NK-92 (cell line): Measurements from ENCODE around the gene CCDC27.

Source experiments
- DNase-seq: peaks from one replicate; lab custom pipeline; 2025; ENCODE audit not compliant: unreplicated experiment; lab: John Stamatoyannopoulos, UW

CCDC27 gene

GRCh38 chr1:3752400-3752945 lies at the start of gene CCDC27:
Gene CCDC27, plus strand, starts transcription at chr1:3752450. Its CDS starts 32 bp downstream, at chr1:3752482.
- DNase-seq, result no peak

GRCh38 chr1:3702528-3702927 lies 49.7 kb upstream of the CCDC27 start:
- no peak for DNase-seq

- DNase-seq, result no peak
These were observed 49.1 kb upstream of the CCDC27 start for GRCh38 chr1:3702990-3703728.

GRCh38 chr1:3703786-3704371 lies 48.4 kb upstream of the CCDC27 start:
- DNase-seq, result no peak

GRCh38 chr1:3705341-3705950 lies 46.8 kb upstream of the CCDC27 start:
- no peak for DNase-seq

- DNase-seq, result no peak
These were observed 45.5 kb upstream of the CCDC27 start for GRCh38 chr1:3706651-3707297.

- no peak for DNase-seq
These were observed 44.8 kb upstream of the CCDC27 start for GRCh38 chr1:3707298-3707938.

GRCh38 chr1:3707939-3708328 lies 44.3 kb upstream of the CCDC27 start:
- no peak for DNase-seq

- DNase-seq, result no peak
These were observed 43.5 kb upstream of the CCDC27 start for GRCh38 chr1:3708791-3709190.

- no peak for DNase-seq
These were observed 42.0 kb upstream of the CCDC27 start for GRCh38 chr1:3710251-3710650.

- DNase-seq, result no peak
These were observed 40.9 kb upstream of the CCDC27 start for GRCh38 chr1:3711381-3711779.

GRCh38 chr1:3711780-3712451 lies 40.3 kb upstream of the CCDC27 start:
- no peak for DNase-seq

- no peak for DNase-seq
These were observed 39.4 kb upstream of the CCDC27 start for GRCh38 chr1:3712573-3713535.

- DNase-seq, result no peak
These were observed 38.4 kb upstream of the CCDC27 start for GRCh38 chr1:3713840-3714239.

GRCh38 chr1:3714284-3714741 lies 37.9 kb upstream of the CCDC27 start:
- no peak for DNase-seq

- DNase-seq, result no peak
These were observed 37.4 kb upstream of the CCDC27 start for GRCh38 chr1:3714814-3715213.

- DNase-seq, result no peak
These were observed 35.9 kb upstream of the CCDC27 start for GRCh38 chr1:3716351-3716750.

- no peak for DNase-seq
These were observed 35.1 kb upstream of the CCDC27 start for GRCh38 chr1:3717041-3717714.
